GM12865 (cell line): ENCODE measurements around the gene PEA15.

Experiments
- DNase-seq: peaks from one replicate; pipeline ENCODE4 v3.0.0; 2010; ENCODE audit warnings: low read depth
- H3K4me3 ChIP-seq: 2 replicates; pipeline ENCODE4 v1.5.1; 2011; ENCODE audit warnings: mild to moderate bottlenecking, low read depth, low read length, control low read depth
- TF ChIP-seq, protein P1 (sequence below): IDR thresholded peaks from 2 replicates; pipeline ENCODE4 v1.5.1; 2011; ENCODE audit warnings: low read length, control low read depth, low read depth, inconsistent platforms; ENCODE audit not compliant: insufficient read depth; ENCODE audit errors: missing control alignments

PEA15 gene

DNA sequence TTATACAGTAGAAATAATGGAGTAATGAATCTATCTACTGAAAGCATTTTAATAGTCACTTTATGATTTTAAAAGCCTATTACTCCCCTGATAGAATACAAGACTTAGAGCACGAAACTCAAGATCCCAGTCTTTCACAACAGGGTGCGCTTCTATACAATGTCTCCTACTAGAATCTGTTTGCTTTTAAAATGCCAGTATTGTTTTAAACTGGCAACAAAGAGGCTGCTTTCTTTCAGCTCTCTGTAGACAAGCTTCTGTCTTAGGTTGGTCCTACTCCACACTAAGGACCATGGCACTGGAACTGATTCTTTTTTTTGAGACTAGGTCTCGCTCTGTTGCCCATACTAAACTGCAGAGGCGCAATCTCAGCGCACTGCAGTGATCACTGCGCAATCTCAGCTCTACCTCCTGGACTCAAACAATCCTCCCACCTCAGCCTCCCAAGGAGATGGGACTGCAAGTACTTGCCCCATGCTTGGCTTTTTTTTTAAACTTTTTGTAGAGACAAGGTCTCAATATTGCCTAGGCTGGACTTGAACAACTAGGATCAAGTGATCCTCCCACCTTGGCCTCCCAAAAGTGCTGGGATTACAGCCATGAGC, 52.3 kb downstream of the PEA15 start:
- H3K4me3 ChIP-seq = no peak overlapping the region
- no peak for DNase-seq
- TF ChIP-seq, protein P1, sequence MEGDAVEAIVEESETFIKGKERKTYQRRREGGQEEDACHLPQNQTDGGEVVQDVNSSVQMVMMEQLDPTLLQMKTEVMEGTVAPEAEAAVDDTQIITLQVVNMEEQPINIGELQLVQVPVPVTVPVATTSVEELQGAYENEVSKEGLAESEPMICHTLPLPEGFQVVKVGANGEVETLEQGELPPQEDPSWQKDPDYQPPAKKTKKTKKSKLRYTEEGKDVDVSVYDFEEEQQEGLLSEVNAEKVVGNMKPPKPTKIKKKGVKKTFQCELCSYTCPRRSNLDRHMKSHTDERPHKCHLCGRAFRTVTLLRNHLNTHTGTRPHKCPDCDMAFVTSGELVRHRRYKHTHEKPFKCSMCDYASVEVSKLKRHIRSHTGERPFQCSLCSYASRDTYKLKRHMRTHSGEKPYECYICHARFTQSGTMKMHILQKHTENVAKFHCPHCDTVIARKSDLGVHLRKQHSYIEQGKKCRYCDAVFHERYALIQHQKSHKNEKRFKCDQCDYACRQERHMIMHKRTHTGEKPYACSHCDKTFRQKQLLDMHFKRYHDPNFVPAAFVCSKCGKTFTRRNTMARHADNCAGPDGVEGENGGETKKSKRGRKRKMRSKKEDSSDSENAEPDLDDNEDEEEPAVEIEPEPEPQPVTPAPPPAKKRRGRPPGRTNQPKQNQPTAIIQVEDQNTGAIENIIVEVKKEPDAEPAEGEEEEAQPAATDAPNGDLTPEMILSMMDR = no peak

DNA sequence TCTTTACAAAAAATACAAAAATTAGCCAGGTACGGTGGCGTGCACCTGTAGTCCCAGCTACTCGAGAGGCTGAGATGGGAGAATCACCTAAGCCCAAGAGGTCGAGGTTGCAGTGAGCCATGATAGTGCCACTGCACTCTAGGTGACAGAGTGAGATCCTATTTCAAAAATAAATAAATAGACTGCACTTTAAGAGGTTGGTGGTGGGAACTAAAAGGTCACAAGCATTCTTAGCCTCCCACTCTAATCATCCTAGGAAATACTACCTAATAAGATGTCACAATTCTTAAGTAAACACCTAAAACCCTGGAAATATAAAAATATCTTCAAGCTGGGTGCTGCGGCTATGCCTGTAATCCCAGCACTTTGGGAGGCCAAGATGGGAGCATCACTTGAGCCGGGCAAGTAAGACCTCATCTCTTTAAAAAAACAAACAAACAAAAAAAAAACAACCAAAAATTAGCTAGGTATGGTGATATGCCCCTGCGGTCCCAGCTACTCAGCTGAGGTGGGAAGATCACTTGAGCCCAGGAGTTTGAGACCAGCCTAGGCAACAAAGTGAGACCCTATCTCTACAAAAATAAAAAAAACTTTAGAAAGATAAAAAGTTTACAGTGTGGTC, 53.1 kb downstream of the PEA15 start:
- TF ChIP-seq, protein P1 = no peak
- H3K4me3 ChIP-seq = no peak overlapping the region
- DNase-seq = no peak

DNA sequence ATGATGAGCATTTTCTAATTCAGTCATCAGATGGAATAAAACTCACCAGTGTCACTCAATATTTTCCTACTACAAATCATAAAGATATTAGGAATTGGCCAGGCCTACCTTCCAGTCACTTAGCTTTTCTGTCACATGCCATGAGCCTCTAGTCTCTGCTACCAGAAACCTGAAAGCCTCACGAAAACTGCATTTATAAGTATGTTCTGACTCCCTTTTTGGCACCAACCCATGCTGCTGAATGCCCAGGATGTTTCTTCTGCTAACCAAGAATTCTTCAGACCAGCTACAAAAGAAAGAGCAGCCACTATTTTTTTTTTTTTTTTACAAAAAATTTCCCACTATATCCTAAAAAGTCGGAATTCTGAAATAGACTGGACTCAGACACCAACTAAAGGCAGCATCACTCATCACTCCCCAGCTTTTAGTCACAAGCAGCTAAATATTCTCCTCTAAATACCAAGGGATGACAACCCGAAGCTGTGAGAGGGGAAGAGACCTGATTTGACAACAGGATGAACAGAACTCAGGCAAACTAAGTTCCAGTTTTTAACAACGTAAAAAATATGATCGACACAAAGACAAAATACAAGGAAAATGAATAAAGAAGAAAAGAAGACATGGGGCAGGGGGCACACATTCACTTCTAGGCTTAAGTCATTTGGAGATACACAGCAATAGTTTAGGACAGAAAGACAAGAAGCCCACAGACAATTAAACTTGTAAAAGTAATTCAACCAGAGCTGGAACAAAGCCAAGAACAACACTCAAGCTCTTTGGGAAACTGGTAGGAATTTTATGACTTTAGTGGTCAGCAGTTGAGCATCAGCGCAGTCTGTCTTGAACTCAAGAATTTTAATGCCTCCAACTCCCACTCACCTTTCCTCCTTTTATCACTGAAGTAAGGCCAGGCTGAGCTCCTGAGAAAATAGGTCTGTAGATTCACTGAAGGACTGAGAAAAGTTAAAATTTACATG, 55.5 kb downstream of the PEA15 start:
- H3K4me3 ChIP-seq = peak overlapping the region; percentile 86
- DNase-seq = peak; percentile 3
- TF ChIP-seq, protein P1 = no peak

DNA sequence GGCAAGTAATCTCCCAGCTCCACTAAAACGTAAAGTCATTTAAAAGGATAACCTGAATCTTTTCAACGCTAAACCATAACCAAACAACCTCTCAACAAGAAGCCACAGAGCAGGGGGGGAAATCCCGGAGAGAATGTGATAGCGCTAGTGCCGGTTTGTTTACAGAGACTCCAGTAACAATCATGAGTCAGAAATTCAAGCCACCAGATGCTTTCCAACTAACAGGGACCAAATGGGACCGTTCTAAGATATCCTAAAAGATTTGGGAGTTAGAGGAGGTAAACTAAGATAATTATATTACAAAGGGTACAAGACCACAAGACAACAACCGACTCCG, 56.3 kb downstream of the PEA15 start:
- peak overlapping the region; percentile 86 for H3K4me3 ChIP-seq
- DNase-seq = peak; percentile 77
- TF ChIP-seq, protein P1 = no peak

DNA sequence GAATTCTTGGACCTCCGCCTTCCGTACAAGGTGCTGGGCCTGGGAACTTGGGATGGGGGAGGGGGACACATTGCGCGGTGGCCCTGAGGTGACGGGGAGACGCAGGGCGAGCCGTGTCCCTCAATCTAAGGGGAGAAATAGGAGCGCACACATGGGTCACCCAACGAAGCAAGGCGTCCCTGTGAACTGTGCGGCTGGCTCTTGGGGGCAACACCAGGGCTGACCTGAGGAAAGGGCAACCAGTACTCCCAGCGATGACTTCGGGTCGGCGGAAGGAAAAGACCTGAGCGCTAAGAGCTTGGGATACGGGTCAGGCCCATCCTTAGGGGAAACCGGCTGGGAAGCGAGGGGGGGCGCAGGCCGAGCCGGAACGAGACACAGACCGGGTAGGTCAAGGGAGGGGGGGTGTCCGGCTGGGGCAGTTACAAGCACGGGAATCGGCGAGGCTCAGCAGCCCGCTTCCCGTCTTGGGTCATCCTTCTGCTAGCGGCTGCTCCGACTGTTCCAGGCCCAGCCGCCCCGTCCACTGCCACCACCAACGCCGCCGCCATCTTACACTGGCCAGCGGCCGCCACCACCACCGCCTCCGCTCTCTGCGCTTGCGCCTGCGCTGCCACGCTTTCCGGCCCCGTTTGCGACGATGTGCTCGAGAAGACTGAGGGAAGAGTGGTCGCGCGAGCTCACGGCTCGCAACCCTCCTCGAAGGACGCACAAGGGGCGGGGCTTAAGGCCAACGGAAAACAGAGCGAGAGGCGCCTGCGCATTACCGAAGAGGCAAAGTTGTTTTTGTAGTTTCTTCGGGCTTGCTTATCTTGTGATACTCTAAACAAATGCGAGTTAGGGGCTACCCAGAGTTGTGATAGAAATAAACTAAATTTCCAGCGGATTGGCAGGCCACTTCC, 57.0 kb downstream of the PEA15 start, which contains the start of gene DCAF8:
Gene DCAF8, minus strand, starts transcription at position 657 of the 902 bp plus-strand sequence. CDS start 18,541 bp downstream, outside the sequence.
- DNase-seq = peak; percentile 99
- H3K4me3 ChIP-seq = peak within 1 kb of the TSS; percentile 86
- TF ChIP-seq, protein P1 = no peak

DNA sequence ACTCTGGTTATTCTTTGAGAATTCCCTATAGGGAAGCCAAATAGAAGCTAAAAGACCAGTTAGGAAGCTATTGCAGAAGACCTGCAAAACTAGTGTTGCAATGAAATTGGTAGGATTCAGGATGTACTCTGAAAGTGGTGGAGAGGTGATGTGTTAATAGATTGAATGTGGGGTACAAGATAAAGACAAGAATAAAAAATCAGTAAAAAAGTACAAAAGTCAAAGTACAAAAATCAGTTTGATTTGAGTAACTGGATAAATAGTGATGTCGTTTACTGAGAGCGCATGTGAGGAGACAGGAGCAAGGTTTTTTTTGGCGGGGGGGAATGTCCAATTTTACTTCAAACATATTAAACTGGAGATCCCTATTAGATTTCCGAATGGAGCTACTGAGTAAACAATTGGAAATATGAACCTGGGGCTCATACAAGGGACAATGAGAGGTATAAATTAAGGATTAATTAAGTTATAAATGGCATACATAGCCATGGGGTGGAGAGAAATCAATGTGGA, 59.7 kb downstream of the PEA15 start:
- H3K4me3 ChIP-seq = no peak overlapping the region
- DNase-seq = no peak
- TF ChIP-seq, protein P1 = no peak
